H1 (cell line): ENCODE results near the gene YIPF2. TPM values are rescaled to one million over a fixed set of nuclear protein-coding genes. Genes with fewer than 3 reads are reported as not detected.

Source experiments
- CTCF ChIA-PET: fragments of 300-600 bp; sonication (Branson Sonifier 250); formaldehyde crosslinking; loops from one replicate; lab custom pipeline; 2021; ENCODE audit not compliant: partially characterized antibody; lab: Charles Lee
- POLR2A ChIA-PET: fragments of 300-600 bp; sonication (Branson Sonifier 250); formaldehyde crosslinking; loops from one replicate; lab custom pipeline; 2021; ENCODE audit warnings: inconsistent platforms; ENCODE audit not compliant: partially characterized antibody; lab: Charles Lee
- DNase-seq, 2 experiments: peaks; one replicate each; pipeline versions ENCODE4 v3.0.0 to v3.0.0-alpha.2; 2010 to 2022; ENCODE audit warnings: low spot score in 2 of 2, low read depth in 1 of 2, mixed read lengths in 1 of 2
- FAIRE-seq: peaks from 2 replicates; lab custom pipeline; 2011; peaks lifted over from hg19 to GRCh38; lab: Jason Lieb, UNC
- H2AFZ ChIP-seq: 2 replicates; pipeline ENCODE4 v1.8.1; 2012; ENCODE audit warnings: low read length, inconsistent platforms
- H2AK5ac ChIP-seq: 2 replicates; pipeline ENCODE4 v1.6.1; 2013; ENCODE audit warnings: low read depth, low read length
- H2BK120ac ChIP-seq: replicated peaks from 2 replicates; pipeline ENCODE3; 2013; ENCODE audit warnings: low read depth, low read length, inconsistent platforms
- H2BK12ac ChIP-seq: 2 replicates; pipeline ENCODE4 v1.6.1; 2013; ENCODE audit warnings: low read depth, low read length
- H2BK15ac ChIP-seq: 2 replicates; pipeline ENCODE4 v1.6.1; 2013; ENCODE audit warnings: low read length
- H2BK20ac ChIP-seq: 2 replicates; pipeline ENCODE4 v1.6.1; 2013; ENCODE audit warnings: low read length
- H2BK5ac ChIP-seq: 2 replicates; pipeline ENCODE4 v1.6.1; 2013; ENCODE audit warnings: low read depth, low read length
- H3K14ac ChIP-seq: 2 replicates; pipeline ENCODE4 v1.6.1; 2013; ENCODE audit warnings: inconsistent platforms; ENCODE audit not compliant: insufficient read length
- H3K18ac ChIP-seq: 2 replicates; pipeline ENCODE4 v1.6.1; 2013; ENCODE audit warnings: low read length; ENCODE audit errors: extremely low read depth
- H3K23ac ChIP-seq: 2 replicates; pipeline ENCODE4 v1.6.1; 2013; ENCODE audit warnings: inconsistent platforms; ENCODE audit not compliant: insufficient read length
- H3K23me2 ChIP-seq: 2 replicates; pipeline ENCODE4 v1.6.1; 2013; ENCODE audit warnings: low read depth, low read length
- H3K27ac ChIP-seq: 2 replicates; pipeline ENCODE4 v1.6.1; 2011; ENCODE audit warnings: low read depth, low read length, inconsistent platforms
- H3K27me3 ChIP-seq, 4 experiments: replicated peaks in 1 of 4; 1 replicate in 1 of 4; 2 replicates in 3 of 4; pipeline versions ENCODE4 v1.6.1 to v1.8.1; 2011 to 2013; ENCODE audit warnings: low read length in 3 of 4, mild to moderate bottlenecking in 3 of 4, inconsistent platforms in 2 of 4, mixed read lengths in 2 of 4, moderate library complexity in 1 of 4; ENCODE audit not compliant: control insufficient read depth in 3 of 4, insufficient read depth in 3 of 4; ENCODE audit errors: extremely low read depth in 1 of 4
- H3K36me3 ChIP-seq, 4 experiments: 2 replicates each; pipeline versions ENCODE4 v1.6.1 to v1.8.1; 2011 to 2013; ENCODE audit warnings: mild to moderate bottlenecking in 4 of 4, low read length in 3 of 4, moderate library complexity in 2 of 4, control low read depth in 1 of 4, inconsistent platforms in 1 of 4; ENCODE audit not compliant: insufficient read depth in 4 of 4, control insufficient read depth in 2 of 4
- H3K4ac ChIP-seq: replicated peaks from 2 replicates; pipeline ENCODE3; 2013; ENCODE audit warnings: low read length, low read depth, mixed read lengths, inconsistent platforms; ENCODE audit not compliant: insufficient read length
- H3K4me1 ChIP-seq, 4 experiments: replicated peaks in 1 of 4; 1 replicate in 1 of 4; 2 replicates in 3 of 4; pipeline versions ENCODE4 v1.6.1 to v1.8.1; 2011 to 2013; ENCODE audit warnings: low read length in 3 of 4, inconsistent platforms in 2 of 4, mixed read lengths in 1 of 4; ENCODE audit not compliant: insufficient read depth in 4 of 4, control insufficient read depth in 3 of 4
- H3K4me2 ChIP-seq, 2 experiments: 2 replicates each; pipeline versions ENCODE4 v1.6.1 to v1.8.1; 2011 to 2013; ENCODE audit warnings: low read depth in 2 of 2, low read length in 2 of 2, control low read depth in 1 of 2, inconsistent platforms in 1 of 2, mild to moderate bottlenecking in 1 of 2; ENCODE audit not compliant: insufficient read depth in 1 of 2
- H3K4me3 ChIP-seq, 4 experiments: fragments of 200-600, 300-600 bp in 1 of 4; sonication (generic), shearing (Covaris generic), sonication (Bioruptor Twin) in 1 of 4; 2 replicates each; pipeline versions ENCODE4 v1.5.1 to v1.8.1; 2011 to 2016; ENCODE audit warnings: low read length in 4 of 4, low read depth in 3 of 4, control low read depth in 2 of 4, inconsistent platforms in 2 of 4, mild to moderate bottlenecking in 2 of 4, mixed read lengths in 1 of 4, moderate library complexity in 1 of 4; ENCODE audit not compliant: insufficient read depth in 2 of 4; ENCODE audit errors: extremely low read depth in 1 of 4
- H3K56ac ChIP-seq: replicated peaks from 2 replicates; pipeline ENCODE3; 2013; ENCODE audit warnings: low read depth, mild to moderate bottlenecking, mixed read lengths, low read length, inconsistent platforms; ENCODE audit not compliant: insufficient read length
- H3K79me1 ChIP-seq: 2 replicates; pipeline ENCODE4 v1.6.1; 2013; ENCODE audit warnings: low read depth, low read length, control low read depth
- H3K79me2 ChIP-seq, 2 experiments: 2 replicates each; pipeline versions ENCODE4 v1.6.1 to v1.8.1; 2012 to 2013; ENCODE audit warnings: low read length in 2 of 2, mild to moderate bottlenecking in 2 of 2, inconsistent platforms in 1 of 2; ENCODE audit not compliant: insufficient read depth in 2 of 2, control insufficient read depth in 1 of 2
- H3K9ac ChIP-seq, 4 experiments: replicated peaks in 1 of 4; 1 replicate in 1 of 4; 2 replicates in 3 of 4; pipeline versions ENCODE4 v1.6.1 to v1.8.1; 2011 to 2013; ENCODE audit warnings: low read depth in 3 of 4, low read length in 3 of 4, control low read depth in 2 of 4, mild to moderate bottlenecking in 2 of 4, moderate library complexity in 2 of 4, inconsistent platforms in 1 of 4; ENCODE audit errors: extremely low read depth in 1 of 4
- H3K9me3 ChIP-seq, 2 experiments: 2 replicates each; pipeline versions ENCODE4 v1.6.1 to v1.8.1; 2012 to 2013; ENCODE audit warnings: mild to moderate bottlenecking in 2 of 2, moderate library complexity in 2 of 2, control low read depth in 1 of 2, inconsistent platforms in 1 of 2, low read depth in 1 of 2, low read length in 1 of 2, mixed read lengths in 1 of 2; ENCODE audit not compliant: insufficient read depth in 2 of 2
- H4K20me1 ChIP-seq, 2 experiments: replicated peaks in 1 of 2; 2 replicates each; pipeline versions ENCODE3 to v1.8.1; 2011 to 2013; ENCODE audit warnings: inconsistent platforms in 2 of 2, low read length in 2 of 2, mild to moderate bottlenecking in 1 of 2; ENCODE audit not compliant: insufficient read depth in 2 of 2, control insufficient read depth in 1 of 2
- H4K5ac ChIP-seq: 2 replicates; pipeline ENCODE4 v1.6.1; 2013; ENCODE audit warnings: low read length, low read depth, mixed read lengths, inconsistent platforms; ENCODE audit not compliant: insufficient read length
- H4K8ac ChIP-seq: 2 replicates; pipeline ENCODE4 v1.8.0; 2013; ENCODE audit warnings: mild to moderate bottlenecking, moderate library complexity, low read length, inconsistent platforms; ENCODE audit not compliant: insufficient read depth; ENCODE audit errors: extremely low read depth
- H4K91ac ChIP-seq: replicated peaks from 2 replicates; pipeline ENCODE3; 2013; ENCODE audit warnings: low read length, mixed read lengths, inconsistent platforms; ENCODE audit not compliant: insufficient read length
- KDM5A ChIP-seq: fragments of 200-600 bp; IDR thresholded peaks from 2 replicates; pipeline ENCODE4 v1.7.1; 2012; ENCODE audit warnings: mild to moderate bottlenecking, low read length, inconsistent platforms, mixed read lengths
- MAX ChIP-seq: IDR thresholded peaks from 2 replicates; pipeline ENCODE4 v1.6.1; 2012; ENCODE audit warnings: inconsistent platforms
- NRF1 ChIP-seq: IDR thresholded peaks from 2 replicates; pipeline ENCODE4 v1.6.1; 2011; ENCODE audit warnings: mild to moderate bottlenecking, low read depth, low read length, improper control_type of control experiment
- SP2 ChIP-seq: IDR thresholded peaks from 2 replicates; pipeline ENCODE4 v1.6.1; 2012; ENCODE audit warnings: mild to moderate bottlenecking, low read length, inconsistent platforms
- WGBS, 2 experiments: shearing (Covaris generic) in 1 of 2; methylation state at CpG; one replicate each; pipeline versions ENCODE4 v1.1.6 to v1.1.7; 2013 to 2015; ENCODE audit warnings: low lambda C conversion rate in 2 of 2, mixed read lengths in 2 of 2, inconsistent platforms in 1 of 2, low coverage in 1 of 2, missing lambda C conversion rate in 1 of 2; ENCODE audit not compliant: insufficient replicate concordance in 2 of 2, insufficient coverage in 1 of 2, insufficient read length in 1 of 2; ENCODE audit errors: extremely low coverage in 1 of 2, missing lambda C conversion rate in 1 of 2; 5-methylcytosine and 5-hydroxymethylcytosine counted together
- polyA plus RNA-seq, 7 experiments: library from polyadenylated mRNA; depleted of rRNA in 3 of 7; stranded (reverse) in 5 of 7; unstranded in 2 of 7; fragments of >200 nt in 5 of 7; fragments of 200-250 nt in 2 of 7; gene quantifications; 1 replicate in 5 of 7; 2 replicates in 1 of 7; 4 replicates in 1 of 7; pipeline versions ENCODE4 v1.2.1 to v1.2.3, GENCODE V29; 2011 to 2013; ENCODE audit warnings: missing spikeins in 2 of 7, mixed read lengths in 2 of 7
- total RNA-seq: library from RNA; stranded (reverse); fragmentation: NEBNext Ultra II Directional; extraction: Animal tissue kit (Norgen Biotek cat#: 25700); gene quantifications from 2 replicates; pipeline ENCODE4 v1.2.1, GENCODE V29; 2021

YIPF2 gene
- total and polyA plus RNA-seq, 2 of the 8 experiments (the other 6 are each of a cell fraction or from before 2014, with no cell fraction given) = 48.3 to 112 TPM

- ChIA-PET CTCF (interaction anchor here (0.6 to 11.7 kb wide), 18 partner anchors 9 to 177 kb away, joined by 3 to 103 read pairs (median 3); partner anchors contain the start of genes CARM1 and TMED1), POLR2A (interaction anchor here (0.6 to 6.8 kb wide), 12 partner anchors 9 to 153 kb away, joined by 3 to 72 read pairs (median 7); partner anchors contain the start of genes CARM1 and TMED1)
- no peak overlapping the region for H2AFZ ChIP-seq
- FAIRE-seq = no peak
- H3K9ac ChIP-seq = peak overlapping the region in 3 of 4 experiments; percentile 16 to 38 (median 38); a peak in 4 of 7 replicates
- no peaks in the 10 kb centered on the region for H3K23me2 ChIP-seq
- peak overlapping the region; percentile 61 for H3K4ac ChIP-seq
- H3K18ac ChIP-seq = peak overlapping the region; percentile 93
- H4K8ac ChIP-seq = peak overlapping the region; percentile 46
- no peak for TF ChIP-seq NRF1
- TF ChIP-seq MAX = peak; percentile 9; the same call in 1 of the 2 replicates
- no peak for TF ChIP-seq KDM5A
- no peak for TF ChIP-seq SP2
- H3K4me2 ChIP-seq = peak overlapping the region; percentile 56 to 61
- H3K4me1 ChIP-seq = peaks cover 22 to 51% (median 42%) of the 10 kb centered on the region in 4 experiments
- H3K79me2 ChIP-seq = peaks cover 0 to 77% of the 10 kb centered on the region in 2 experiments; a peak in 2 of 4 replicates
- no peak for DNase-seq
- H4K20me1 ChIP-seq = peaks cover 0 to 12% of the 10 kb centered on the region in 2 experiments
- H2BK120ac ChIP-seq = peak overlapping the region; percentile 36
- H4K5ac ChIP-seq = peak overlapping the region; percentile 70
- H2BK20ac ChIP-seq = peak overlapping the region; percentile 75
- peak overlapping the region in 1 of 4 experiments; percentile 37; a peak in 2 of 8 replicates for H3K4me3 ChIP-seq
- peak overlapping the region; percentile 95; the same call in 1 of the 2 replicates for H2BK15ac ChIP-seq
- H2AK5ac ChIP-seq = peak overlapping the region; percentile 97
- no peaks in the 10 kb centered on the region for H3K9me3 ChIP-seq
- H2BK12ac ChIP-seq = peak overlapping the region; percentile 97; the same call in 1 of the 2 replicates
- H2BK5ac ChIP-seq = peak overlapping the region; percentile 95
- no peak overlapping the region for H3K14ac ChIP-seq
- no peak overlapping the region for H3K56ac ChIP-seq
- peak overlapping the region; percentile 65 for H3K27ac ChIP-seq
- no peaks in the 10 kb centered on the region for H3K36me3 ChIP-seq
- 75% methylated on average over 9 of the region's 9 CpGs; no CpG with 5 or more reads in 1 of the 2 experiments for WGBS, 2 experiments
- H3K23ac ChIP-seq = no peak overlapping the region
- peak overlapping the region; percentile 61 for H4K91ac ChIP-seq
- H3K27me3 ChIP-seq = no peaks in the 10 kb centered on the region
- peaks cover 27% of the 10 kb centered on the region for H3K79me1 ChIP-seq
These were observed 40.6 kb downstream of the YIPF2 start for GRCh38 chr19:10887616-10888367.
